ENCODE measurements around the gene FRMD5.

The FRMD5 gene

GRCh38 chr15:43911235-43911781 lies 283.8 kb downstream of the FRMD5 start:
- WGBS (ENCODE audit: insufficient coverage): 100% methylated on average over 3 of the region's 4 CpGs
- Histone ChIP-seq H3K4me1 (ENCODE audit: control extremely low read depth in 1 of 4, control insufficient read depth in 4 of 4, insufficient read depth in 4 of 4, low read length in 3 of 4) (no peaks in the 10 kb centered on the region), H3K36me3 (ENCODE audit: control insufficient read depth in 4 of 4, insufficient read depth in 4 of 4, low read length in 3 of 4) (no peaks in the 10 kb centered on the region), H3K9me3 (ENCODE audit: control extremely low read depth in 1 of 5, control insufficient read depth in 4 of 5, insufficient read depth in 2 of 5, low read depth in 1 of 5, low read length in 4 of 5) (no peaks in the 10 kb centered on the region), H3K27me3 (replicated peaks in 2 of 5; ENCODE audit: control insufficient read depth in 4 of 5, insufficient read depth in 5 of 5, low read length in 4 of 5) (peaks cover 0 to 1% (median 0%) of the 10 kb centered on the region in 5 experiments), H3K4me3 (ENCODE audit: control insufficient read depth in 1 of 7, extremely low read depth in 1 of 7, insufficient read depth in 4 of 7, low read depth in 2 of 7, low read length in 6 of 7) (no peak overlapping the region), H3K27ac (ENCODE audit: insufficient read depth in 1 of 2, low read depth in 1 of 2, low read length in 2 of 2, poor library complexity in 1 of 2, severe bottlenecking in 2 of 2) (no peak overlapping the region)
- ChIA-PET CTCF (no interaction called here), POLR2A (interaction anchor here (0.6 kb wide), 1 partner anchor 497 kb away, joined by 3 read pairs; no protein-coding TSS in a partner anchor)
- no peak for DNase-seq

- no peak for DNase-seq
- Histone ChIP-seq H3K27ac (ENCODE audit: insufficient read depth in 1 of 2, low read depth in 1 of 2, low read length in 2 of 2, poor library complexity in 1 of 2, severe bottlenecking in 2 of 2) (no peak overlapping the region), H3K9me3 (ENCODE audit: control extremely low read depth in 1 of 5, control insufficient read depth in 4 of 5, insufficient read depth in 2 of 5, low read depth in 1 of 5, low read length in 4 of 5) (no peaks in the 10 kb centered on the region), H3K27me3 (replicated peaks in 2 of 5; ENCODE audit: control insufficient read depth in 4 of 5, insufficient read depth in 5 of 5, low read length in 4 of 5) (no peaks in the 10 kb centered on the region), H3K36me3 (ENCODE audit: control insufficient read depth in 4 of 4, insufficient read depth in 4 of 4, low read length in 3 of 4) (no peaks in the 10 kb centered on the region), H3K4me3 (ENCODE audit: control insufficient read depth in 1 of 7, extremely low read depth in 1 of 7, insufficient read depth in 4 of 7, low read depth in 2 of 7, low read length in 6 of 7) (no peak overlapping the region), H3K4me1 (ENCODE audit: control extremely low read depth in 1 of 4, control insufficient read depth in 4 of 4, insufficient read depth in 4 of 4, low read length in 3 of 4) (peaks cover 0 to 5% (median 0%) of the 10 kb centered on the region in 4 experiments)
- ChIA-PET CTCF (no interaction called here), POLR2A (no interaction called here)
- 95% methylated on average over 4 of the region's 4 CpGs for WGBS (ENCODE audit: insufficient coverage)
These were observed 286.5 kb downstream of the FRMD5 start for GRCh38 chr15:43908516-43909050.

- CTCF ChIA-PET: interaction anchor here (0.6 to 3.5 kb wide), 4 partner anchors 18 to 318 kb away, joined by 3 to 25 read pairs (median 7); no protein-coding TSS in a partner anchor
These were observed 289.3 kb downstream of the FRMD5 start for GRCh38 chr15:43905755-43906154.

GRCh38 chr15:43903864-43904290 lies 291.2 kb downstream of the FRMD5 start:
- Histone ChIP-seq H3K4me1 (ENCODE audit: control extremely low read depth in 1 of 4, control insufficient read depth in 4 of 4, insufficient read depth in 4 of 4, low read length in 3 of 4) (peaks cover 0 to 12% (median 2%) of the 10 kb centered on the region in 4 experiments), H3K27ac (ENCODE audit: insufficient read depth in 1 of 2, low read depth in 1 of 2, low read length in 2 of 2, poor library complexity in 1 of 2, severe bottlenecking in 2 of 2) (no peak overlapping the region), H3K4me3 (ENCODE audit: control insufficient read depth in 1 of 7, extremely low read depth in 1 of 7, insufficient read depth in 4 of 7, low read depth in 2 of 7, low read length in 6 of 7) (peak overlapping the region in 2 of 7 experiments; percentile 2 to 11), H3K36me3 (ENCODE audit: control insufficient read depth in 4 of 4, insufficient read depth in 4 of 4, low read length in 3 of 4) (no peaks in the 10 kb centered on the region), H3K9me3 (ENCODE audit: control extremely low read depth in 1 of 5, control insufficient read depth in 4 of 5, insufficient read depth in 2 of 5, low read depth in 1 of 5, low read length in 4 of 5) (no peaks in the 10 kb centered on the region), H3K27me3 (replicated peaks in 2 of 5; ENCODE audit: control insufficient read depth in 4 of 5, insufficient read depth in 5 of 5, low read length in 4 of 5) (no peaks in the 10 kb centered on the region)
- peak; percentile 61 to 79 (median 70) for DNase-seq
- ChIA-PET POLR2A (no interaction called here), CTCF (interaction anchor here (0.7 to 3.5 kb wide), 14 partner anchors 8 to 316 kb away, joined by 3 to 25 read pairs (median 4); no protein-coding TSS in a partner anchor)
- 12% methylated on average over 4 of the region's 8 CpGs for WGBS (ENCODE audit: insufficient coverage)

More at GRCh38 chr15:43905755-43906154, 289.3 kb downstream of the FRMD5 start:
- POLR2A ChIA-PET: no interaction called here
- Histone ChIP-seq H3K9me3 (ENCODE audit: control extremely low read depth in 1 of 5, control insufficient read depth in 4 of 5, insufficient read depth in 2 of 5, low read depth in 1 of 5, low read length in 4 of 5) (no peaks in the 10 kb centered on the region), H3K36me3 (ENCODE audit: control insufficient read depth in 4 of 4, insufficient read depth in 4 of 4, low read length in 3 of 4) (no peaks in the 10 kb centered on the region), H3K27ac (ENCODE audit: insufficient read depth in 1 of 2, low read depth in 1 of 2, low read length in 2 of 2, poor library complexity in 1 of 2, severe bottlenecking in 2 of 2) (no peak overlapping the region), H3K4me1 (ENCODE audit: control extremely low read depth in 1 of 4, control insufficient read depth in 4 of 4, insufficient read depth in 4 of 4, low read length in 3 of 4) (peaks cover 0 to 12% (median 0%) of the 10 kb centered on the region in 4 experiments), H3K4me3 (ENCODE audit: control insufficient read depth in 1 of 7, extremely low read depth in 1 of 7, insufficient read depth in 4 of 7, low read depth in 2 of 7, low read length in 6 of 7) (no peak overlapping the region), H3K27me3 (replicated peaks in 2 of 5; ENCODE audit: control insufficient read depth in 4 of 5, insufficient read depth in 5 of 5, low read length in 4 of 5) (no peaks in the 10 kb centered on the region)
- 97% methylated on average over 6 of the region's 7 CpGs for WGBS (ENCODE audit: insufficient coverage)
- DNase-seq: no peak

GRCh38 chr15:43901495-43901894 lies 293.6 kb downstream of the FRMD5 start:
- CTCF ChIA-PET: no interaction called here
- H3K27me3 ChIP-seq (replicated peaks in 2 of 5; ENCODE audit: control insufficient read depth in 4 of 5, insufficient read depth in 5 of 5, low read length in 4 of 5): no peaks in the 10 kb centered on the region
- no peaks in the 10 kb centered on the region for H3K9me3 ChIP-seq (ENCODE audit: control extremely low read depth in 1 of 5, control insufficient read depth in 4 of 5, insufficient read depth in 2 of 5, low read depth in 1 of 5, low read length in 4 of 5)
- H3K36me3 ChIP-seq (ENCODE audit: control insufficient read depth in 4 of 4, insufficient read depth in 4 of 4, low read length in 3 of 4): no peaks in the 10 kb centered on the region
- WGBS (ENCODE audit: insufficient coverage): 96% methylated on average over 8 of the region's 10 CpGs
- peaks cover 0 to 12% (median 2%) of the 10 kb centered on the region in 4 experiments for H3K4me1 ChIP-seq (ENCODE audit: control extremely low read depth in 1 of 4, control insufficient read depth in 4 of 4, insufficient read depth in 4 of 4, low read length in 3 of 4)
- no peak overlapping the region for H3K4me3 ChIP-seq (ENCODE audit: control insufficient read depth in 1 of 7, extremely low read depth in 1 of 7, insufficient read depth in 4 of 7, low read depth in 2 of 7, low read length in 6 of 7)
- POLR2A ChIA-PET: no interaction called here
- H3K27ac ChIP-seq (ENCODE audit: insufficient read depth in 1 of 2, low read depth in 1 of 2, low read length in 2 of 2, poor library complexity in 1 of 2, severe bottlenecking in 2 of 2): no peak overlapping the region
- DNase-seq: no peak

GRCh38 chr15:43900996-43901395 lies 294.1 kb downstream of the FRMD5 start:
- H3K27me3 ChIP-seq (replicated peaks in 2 of 5; ENCODE audit: control insufficient read depth in 4 of 5, insufficient read depth in 5 of 5, low read length in 4 of 5): no peaks in the 10 kb centered on the region
- H3K4me1 ChIP-seq (ENCODE audit: control extremely low read depth in 1 of 4, control insufficient read depth in 4 of 4, insufficient read depth in 4 of 4, low read length in 3 of 4): peaks cover 0 to 12% (median 2%) of the 10 kb centered on the region in 4 experiments
- CTCF ChIA-PET: interaction anchor here (0.7 kb wide), 1 partner anchor 460 kb away, joined by 3 read pairs; no protein-coding TSS in a partner anchor
- H3K36me3 ChIP-seq (ENCODE audit: control insufficient read depth in 4 of 4, insufficient read depth in 4 of 4, low read length in 3 of 4): no peaks in the 10 kb centered on the region
- H3K9me3 ChIP-seq (ENCODE audit: control extremely low read depth in 1 of 5, control insufficient read depth in 4 of 5, insufficient read depth in 2 of 5, low read depth in 1 of 5, low read length in 4 of 5): no peaks in the 10 kb centered on the region
- H3K4me3 ChIP-seq (ENCODE audit: control insufficient read depth in 1 of 7, extremely low read depth in 1 of 7, insufficient read depth in 4 of 7, low read depth in 2 of 7, low read length in 6 of 7): no peak overlapping the region
- WGBS (ENCODE audit: insufficient coverage): 90% methylated on average over 1 of the region's 1 CpG
- no peak overlapping the region for H3K27ac ChIP-seq (ENCODE audit: insufficient read depth in 1 of 2, low read depth in 1 of 2, low read length in 2 of 2, poor library complexity in 1 of 2, severe bottlenecking in 2 of 2)
- POLR2A ChIA-PET: no interaction called here
- DNase-seq: peak in 2 of 3 donors; percentile 31 to 44

- peaks cover 0 to 12% (median 2%) of the 10 kb centered on the region in 4 experiments for H3K4me1 ChIP-seq (ENCODE audit: control extremely low read depth in 1 of 4, control insufficient read depth in 4 of 4, insufficient read depth in 4 of 4, low read length in 3 of 4)
- 62% methylated on average over 5 of the region's 5 CpGs for WGBS (ENCODE audit: insufficient coverage)
- H3K4me3 ChIP-seq (ENCODE audit: control insufficient read depth in 1 of 7, extremely low read depth in 1 of 7, insufficient read depth in 4 of 7, low read depth in 2 of 7, low read length in 6 of 7): no peak overlapping the region
- ChIA-PET POLR2A (no interaction called here), CTCF (interaction anchor here (0.9 kb wide), 1 partner anchor 28 kb away, joined by 3 read pairs; no protein-coding TSS in a partner anchor)
- H3K9me3 ChIP-seq (ENCODE audit: control extremely low read depth in 1 of 5, control insufficient read depth in 4 of 5, insufficient read depth in 2 of 5, low read depth in 1 of 5, low read length in 4 of 5): no peaks in the 10 kb centered on the region
- peak in 2 of 3 donors; percentile 24 to 30 for DNase-seq
- no peak overlapping the region for H3K27ac ChIP-seq (ENCODE audit: insufficient read depth in 1 of 2, low read depth in 1 of 2, low read length in 2 of 2, poor library complexity in 1 of 2, severe bottlenecking in 2 of 2)
- H3K36me3 ChIP-seq (ENCODE audit: control insufficient read depth in 4 of 4, insufficient read depth in 4 of 4, low read length in 3 of 4): no peaks in the 10 kb centered on the region
- no peaks in the 10 kb centered on the region for H3K27me3 ChIP-seq (replicated peaks in 2 of 5; ENCODE audit: control insufficient read depth in 4 of 5, insufficient read depth in 5 of 5, low read length in 4 of 5)
These were observed 295.1 kb downstream of the FRMD5 start for GRCh38 chr15:43899928-43900327.
